HepG2 (cell line): ENCODE results near the gene ZFPM1. TPM values are rescaled to one million over a fixed set of nuclear protein-coding genes. Genes with fewer than 3 reads are reported as not detected.

Source experiments
- FIP1L1 ChIP-seq: fragments of 200-400 bp; formaldehyde crosslinking; IDR thresholded peaks from 2 replicates; pipeline ENCODE4 v1.6.1; 2018; ENCODE audit warnings: low read depth, mild to moderate bottlenecking, low read length, moderate library complexity, borderline replicate concordance; ENCODE audit not compliant: insufficient read depth
- FOSL1 ChIP-seq: sonication (generic); formaldehyde crosslinking; IDR thresholded peaks from 2 replicates; pipeline ENCODE4 v1.9.0; 2021; ENCODE audit warnings: missing genetic modification reagents, borderline replicate concordance
- JUND ChIP-seq: sonication (generic); formaldehyde crosslinking; IDR thresholded peaks from 2 replicates; pipeline ENCODE4 v1.8.0; 2022; ENCODE audit warnings: mild to moderate bottlenecking, missing genetic modification reagents
- MAFK ChIP-seq, 2 experiments: IDR thresholded peaks in 1 of 2; conservative IDR thresholded peaks in 1 of 2; 2 replicates each; pipeline ENCODE4 v1.6.1; 2011; ENCODE audit warnings: improper control_type of control experiment in 2 of 2, low read length in 2 of 2
- MBNL3 ChIP-seq: fragments of 250-450 bp; sonication (Bioruptor Pico); conservative IDR thresholded peaks from 2 replicates; pipeline ENCODE4 v1.8.0; 2022; ENCODE audit warnings: mild to moderate bottlenecking, inconsistent platforms
- MTA1 ChIP-seq: sonication (generic); formaldehyde crosslinking; IDR thresholded peaks from 2 replicates; pipeline ENCODE4 v1.4.0; 2020; ENCODE audit warnings: missing genetic modification reagents, mild to moderate bottlenecking, borderline replicate concordance
- NFKB2 ChIP-seq: sonication (generic); formaldehyde crosslinking; IDR thresholded peaks from 2 replicates; pipeline ENCODE4 v1.4.0; 2020; ENCODE audit warnings: missing genetic modification reagents, borderline replicate concordance
- NR2F2 ChIP-seq: IDR thresholded peaks from 2 replicates; pipeline ENCODE4 v1.6.1; 2012; ENCODE audit warnings: low read depth, inconsistent platforms, borderline replicate concordance
- RARA ChIP-seq: IDR thresholded peaks from 2 replicates; pipeline ENCODE4 v1.6.1; 2016; ENCODE audit warnings: missing genetic modification reagents, missing compliant biosample characterization
- REPIN1 ChIP-seq: sonication (generic); formaldehyde crosslinking; IDR thresholded peaks from 2 replicates; pipeline ENCODE4 v1.8.0; 2022; ENCODE audit warnings: missing genetic modification reagents, low read depth, mild to moderate bottlenecking, borderline replicate concordance
- SNAI1 ChIP-seq: sonication (generic); formaldehyde crosslinking; IDR thresholded peaks from 2 replicates; pipeline ENCODE4 v1.5.0; 2020; ENCODE audit warnings: mild to moderate bottlenecking, missing genetic modification reagents, borderline replicate concordance
- TFE3 ChIP-seq: IDR thresholded peaks from 2 replicates; pipeline ENCODE4 v1.6.1; 2016
- THYN1 ChIP-seq: sonication (generic); formaldehyde crosslinking; IDR thresholded peaks from 2 replicates; pipeline ENCODE4 v1.8.1; 2023; ENCODE audit warnings: low read depth, mild to moderate bottlenecking, moderate library complexity, missing genetic modification reagents, borderline replicate concordance
- XBP1 ChIP-seq: sonication (generic); formaldehyde crosslinking; IDR thresholded peaks from 2 replicates; pipeline ENCODE4 v1.5.0; 2020; ENCODE audit warnings: missing genetic modification reagents
- ZBTB7B ChIP-seq: sonication (generic); formaldehyde crosslinking; IDR thresholded peaks from 2 replicates; pipeline ENCODE4 v1.4.0; 2020; ENCODE audit warnings: missing genetic modification reagents
- ZC3H13 ChIP-seq: sonication (generic); formaldehyde crosslinking; IDR thresholded peaks from 2 replicates; pipeline ENCODE4 v1.8.1; 2023; ENCODE audit warnings: mild to moderate bottlenecking, missing genetic modification reagents, moderate library complexity
- ZNF251 ChIP-seq: sonication (generic); formaldehyde crosslinking; IDR thresholded peaks from 2 replicates; pipeline ENCODE4 v1.9.0; 2021; ENCODE audit warnings: mild to moderate bottlenecking, missing genetic modification reagents
- ZNF253 ChIP-seq: sonication (generic); formaldehyde crosslinking; IDR thresholded peaks from 2 replicates; pipeline ENCODE4 v1.8.0; 2022; ENCODE audit warnings: mild to moderate bottlenecking, missing genetic modification reagents, borderline replicate concordance
- ZNF570 ChIP-seq: sonication (generic); formaldehyde crosslinking; IDR thresholded peaks from 2 replicates; pipeline ENCODE4 v1.4.0; 2020; ENCODE audit warnings: mild to moderate bottlenecking, missing genetic modification reagents, borderline replicate concordance
- ZNF646 ChIP-seq: sonication (generic); formaldehyde crosslinking; IDR thresholded peaks from 2 replicates; pipeline ENCODE4 v1.9.0; 2021; ENCODE audit warnings: mild to moderate bottlenecking, missing genetic modification reagents
- polyA plus RNA-seq, 8 experiments: library from polyadenylated mRNA; depleted of rRNA in 3 of 8; stranded (reverse) in 7 of 8; unstranded in 1 of 8; fragments of >200 nt; fragmentation: Illumina TruSeq in 4 of 8; extraction: Trizol in 4 of 8; gene quantifications; 2 replicates each; pipeline versions ENCODE4 v1.2.1 to v1.2.3, GENCODE V29; 2011 to 2016; ENCODE audit warnings: low read depth in 4 of 8, missing spikeins in 1 of 8, mixed read lengths in 1 of 8; ENCODE audit not compliant: insufficient read depth in 1 of 8
- total RNA-seq, 5 experiments: library from RNA; depleted of rRNA; stranded (reverse); fragments of >200 nt; fragmentation: Illumina TruSeq; extraction: Trizol; gene quantifications; 2 replicates each; pipeline ENCODE4 v1.2.3, GENCODE V29; 2016; ENCODE audit warnings: low read depth in 1 of 5

Gene ZFPM1
- total and polyA plus RNA-seq, 2 of the 13 experiments (the other 11 are each of a cell fraction or from before 2014, with no cell fraction given) = 1.3 to 3.8 TPM

- TF ChIP-seq FIP1L1 = no peak
- peak; percentile 72 for TF ChIP-seq REPIN1
- TF ChIP-seq SNAI1 (CRISPR knock-in tag) = peak; percentile 94; the same call in 1 of the 2 replicates
- TF ChIP-seq JUND (CRISPR knock-in tag) = 0 out of 2 replicates have a peak, but pooled peaks have one; percentile 43
- TF ChIP-seq RARA (CRISPR knock-in tag) = peak; percentile 77
- TF ChIP-seq MAFK (conservative IDR thresholded peaks at IDR 0.05 in 1 of 2, IDR thresholded peaks at IDR 0.05 in 1 of 2; ENCODE audit: low read length in 2 of 2) = no peak
- TF ChIP-seq ZBTB7B (CRISPR knock-in tag) = peak; percentile 100
- no peak for TF ChIP-seq MBNL3 (CRISPR knock-in tag)
- TF ChIP-seq NR2F2 = peak; percentile 56; the same call in 1 of the 2 replicates
- TF ChIP-seq ZC3H13 = peak; percentile 48; the same call in 1 of the 2 replicates
- no peak; the same call in 1 of the 2 replicates for TF ChIP-seq ZNF251 (CRISPR knock-in tag)
- TF ChIP-seq ZNF570 (CRISPR knock-in tag) = no peak
- TF ChIP-seq XBP1 (CRISPR knock-in tag) = no peak
- TF ChIP-seq MTA1 (CRISPR knock-in tag) = peak; percentile 99
- peak; percentile 25; the same call in 1 of the 2 replicates for TF ChIP-seq FOSL1 (CRISPR knock-in tag)
- no peak for TF ChIP-seq THYN1 (CRISPR knock-in tag)
- TF ChIP-seq ZNF646 (CRISPR knock-in tag) = no peak
- peak; percentile 74; the same call in 1 of the 2 replicates for TF ChIP-seq ZNF253 (CRISPR knock-in tag)
- no peak; the same call in 1 of the 2 replicates for TF ChIP-seq TFE3 (CRISPR knock-in tag)
- TF ChIP-seq NFKB2 (CRISPR knock-in tag) = 0 out of 2 replicates have a peak, but pooled peaks have one; percentile 19
These were observed 56.0 kb downstream of the ZFPM1 start (continued) for GRCh38 chr16:88508868-88509748.
